Coronary artery (tissue), 2 donors: Measurements from ENCODE around the gene PAM16.

Source experiments
- DNase-seq: peaks from one replicate; pipeline ENCODE4 v3.0.0-alpha.2; 2017; ENCODE audit warnings: low spot score
- H3K27ac ChIP-seq, 2 donors: fragments of 200-600 bp; sonication (generic); one replicate each; pipeline ENCODE4 v1.5.1; 2016 to 2019
- H3K4me3 ChIP-seq: fragments of 200-600 bp; sonication (generic); 2 replicates; pipeline ENCODE4 v1.5.1; 2016; ENCODE audit warnings: mild to moderate bottlenecking, moderate library complexity
- CTCF ChIP-seq: fragments of 200-600 bp; sonication (generic); IDR thresholded peaks from one replicate; pipeline ENCODE4 v1.5.1; 2019; ENCODE audit warnings: antibody characterized with exemption

Gene PAM16

GRCh38 chr16:4324492-4325252 is 26.4 kb downstream of the PAM16 start:
- no peak for TF ChIP-seq CTCF
- peak overlapping the region; percentile 63 for H3K4me3 ChIP-seq
- peak overlapping the region; percentile 73 to 96 for H3K27ac ChIP-seq
- no peak for DNase-seq

- no peak for DNase-seq
- peak overlapping the region; percentile 73 to 96 for H3K27ac ChIP-seq
- peak overlapping the region; percentile 63 for H3K4me3 ChIP-seq
- TF ChIP-seq CTCF = no peak
These were observed 27.2 kb downstream of the PAM16 start for GRCh38 chr16:4323845-4324488.

GRCh38 chr16:4323071-4323844 is 27.9 kb downstream of the PAM16 start:
- Histone ChIP-seq H3K27ac (peak overlapping the region; percentile 73 to 96), H3K4me3 (peak overlapping the region; percentile 63)
- DNase-seq = no peak
- no peak for TF ChIP-seq CTCF

GRCh38 chr16:4322121-4323052 is 28.7 kb downstream of the PAM16 start:
- no peak for DNase-seq
- Histone ChIP-seq H3K4me3 (peak overlapping the region; percentile 63), H3K27ac (peak overlapping the region; percentile 73 to 96)
- TF ChIP-seq CTCF = no peak

- no peak for TF ChIP-seq CTCF
- no peak for DNase-seq
- Histone ChIP-seq H3K27ac (peak overlapping the region; percentile 95 to 96), H3K4me3 (peak overlapping the region; percentile 82)
These were observed 29.6 kb downstream of the PAM16 start for GRCh38 chr16:4321286-4322120.
